ENCODE data around the gene MPST. TPM values are rescaled to one million over a fixed set of nuclear protein-coding genes. Genes with fewer than 3 reads are reported as not detected.

The MPST gene
- total RNA-seq, 1 donor from 2014 or later, result 101 TPM

DNA sequence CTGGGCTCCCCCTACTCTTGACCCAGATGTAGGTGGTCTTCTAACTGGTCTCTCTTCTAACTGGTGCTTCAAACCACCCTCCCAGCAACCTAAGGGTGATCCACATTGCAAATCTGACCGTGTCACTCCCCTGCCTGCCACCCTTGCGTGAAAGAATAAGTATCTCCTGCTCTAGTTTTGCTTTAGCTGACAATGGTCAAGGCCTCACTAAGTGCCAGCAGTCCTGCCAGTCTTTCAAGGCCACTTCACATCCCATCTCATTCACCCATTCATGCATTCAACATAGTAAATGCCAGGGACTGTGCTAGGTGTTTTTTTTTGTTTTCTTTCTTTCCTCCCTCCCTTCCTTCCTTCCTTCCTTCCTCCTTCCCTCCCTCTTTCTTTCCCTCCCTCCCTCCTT lies 29.7 kb downstream of the MPST start:
- Mint-ChIP-seq H3K4me1 (ENCODE audit: low read depth) (peaks cover 6% of the 10 kb centered on the region), H3K4me3 (ENCODE audit: low read depth) (no peak overlapping the region), H3K36me3 (ENCODE audit: insufficient read depth) (no peaks in the 10 kb centered on the region), H3K27ac (no peak overlapping the region), H3K9me3 (ENCODE audit: low read depth) (no peaks in the 10 kb centered on the region), H3K27me3 (peaks cover 13% of the 10 kb centered on the region)
- DNase-seq (ENCODE audit: low spot score, unreplicated experiment), result no peak
- TF ChIP-seq, protein P1, sequence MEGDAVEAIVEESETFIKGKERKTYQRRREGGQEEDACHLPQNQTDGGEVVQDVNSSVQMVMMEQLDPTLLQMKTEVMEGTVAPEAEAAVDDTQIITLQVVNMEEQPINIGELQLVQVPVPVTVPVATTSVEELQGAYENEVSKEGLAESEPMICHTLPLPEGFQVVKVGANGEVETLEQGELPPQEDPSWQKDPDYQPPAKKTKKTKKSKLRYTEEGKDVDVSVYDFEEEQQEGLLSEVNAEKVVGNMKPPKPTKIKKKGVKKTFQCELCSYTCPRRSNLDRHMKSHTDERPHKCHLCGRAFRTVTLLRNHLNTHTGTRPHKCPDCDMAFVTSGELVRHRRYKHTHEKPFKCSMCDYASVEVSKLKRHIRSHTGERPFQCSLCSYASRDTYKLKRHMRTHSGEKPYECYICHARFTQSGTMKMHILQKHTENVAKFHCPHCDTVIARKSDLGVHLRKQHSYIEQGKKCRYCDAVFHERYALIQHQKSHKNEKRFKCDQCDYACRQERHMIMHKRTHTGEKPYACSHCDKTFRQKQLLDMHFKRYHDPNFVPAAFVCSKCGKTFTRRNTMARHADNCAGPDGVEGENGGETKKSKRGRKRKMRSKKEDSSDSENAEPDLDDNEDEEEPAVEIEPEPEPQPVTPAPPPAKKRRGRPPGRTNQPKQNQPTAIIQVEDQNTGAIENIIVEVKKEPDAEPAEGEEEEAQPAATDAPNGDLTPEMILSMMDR (IDR thresholded peaks at IDR 0.05; ENCODE audit: unreplicated experiment), result no peak

DNA sequence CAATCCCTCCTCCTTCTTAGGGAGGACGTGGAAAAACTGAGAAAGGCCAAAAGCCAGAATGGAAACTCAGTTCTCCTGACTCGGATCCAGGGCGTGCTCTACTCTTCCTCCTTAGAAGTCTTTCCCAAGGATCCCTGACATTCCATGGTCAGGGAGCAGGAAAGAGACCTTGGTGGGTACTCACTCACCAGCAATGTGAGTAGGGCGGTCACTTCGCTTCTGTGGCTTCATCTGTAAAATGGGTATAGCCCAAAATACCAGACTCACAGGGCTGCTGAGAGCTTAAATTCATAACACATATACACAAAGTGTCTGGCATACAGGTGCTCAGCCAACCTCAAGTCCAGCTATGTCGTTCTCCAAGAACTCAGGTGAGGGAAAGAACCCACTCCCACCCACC lies 31.4 kb downstream of the MPST start:
- peak overlapping the region; percentile 37 for H3K4me3 Mint-ChIP-seq (ENCODE audit: low read depth)
- H3K36me3 Mint-ChIP-seq (ENCODE audit: insufficient read depth), result no peaks in the 10 kb centered on the region
- H3K9me3 Mint-ChIP-seq (ENCODE audit: low read depth), result no peaks in the 10 kb centered on the region
- H3K4me1 Mint-ChIP-seq (ENCODE audit: low read depth), result peaks cover 6% of the 10 kb centered on the region
- DNase-seq (ENCODE audit: low spot score, unreplicated experiment), result no peak
- TF ChIP-seq, protein P1 (IDR thresholded peaks at IDR 0.05; ENCODE audit: unreplicated experiment), result no peak
- no peak overlapping the region for H3K27ac Mint-ChIP-seq
- H3K27me3 Mint-ChIP-seq, result peaks cover 8% of the 10 kb centered on the region

DNA sequence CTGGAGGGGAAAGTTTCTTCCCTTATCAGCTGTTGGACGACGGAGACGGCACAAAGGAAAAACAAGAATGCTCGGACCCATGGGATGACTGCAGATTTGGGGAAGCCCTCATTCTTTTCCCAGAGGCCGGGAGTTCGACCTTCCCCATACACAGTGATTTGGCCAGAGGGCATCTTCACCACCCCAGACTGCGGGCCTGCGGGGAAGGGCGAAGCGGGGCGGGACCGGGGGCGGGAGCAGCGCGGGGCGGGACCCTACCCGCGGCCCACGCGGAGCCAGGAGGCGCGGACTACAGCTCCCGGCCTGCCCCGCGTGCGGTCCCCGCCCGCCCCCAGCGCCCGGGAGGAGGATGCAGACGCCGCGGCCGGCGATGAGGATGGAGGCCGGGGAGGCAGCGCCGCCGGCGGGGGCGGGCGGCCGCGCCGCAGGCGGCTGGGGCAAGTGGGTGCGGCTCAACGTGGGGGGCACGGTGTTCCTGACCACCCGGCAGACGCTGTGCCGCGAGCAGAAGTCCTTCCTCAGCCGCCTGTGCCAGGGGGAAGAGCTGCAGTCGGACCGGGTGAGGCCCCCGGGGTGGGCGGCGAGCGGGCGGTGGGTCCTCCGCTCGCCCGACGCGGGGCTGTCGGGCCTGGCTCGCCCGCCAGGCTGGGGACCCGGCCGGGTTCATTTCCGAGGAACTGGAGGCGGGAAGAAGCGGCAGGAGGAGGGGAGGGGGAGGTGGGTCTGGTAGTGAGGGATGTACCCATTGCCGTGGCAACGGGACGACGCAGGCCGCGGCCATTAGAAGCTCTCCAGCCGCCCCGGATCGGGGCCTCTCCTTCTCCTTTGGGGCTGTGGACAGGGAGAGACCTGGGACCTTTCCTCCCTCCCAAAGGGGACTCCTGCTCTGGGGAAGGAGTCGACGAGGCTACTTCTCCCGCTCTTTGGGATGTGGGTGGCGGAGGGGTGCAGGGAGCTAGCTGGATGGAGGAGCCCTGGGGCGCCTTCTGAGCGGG lies 32.1 kb downstream of the MPST start, which contains the start of gene KCTD17:
Gene KCTD17, plus strand, starts transcription at position 352 of the 995 bp plus-strand sequence. Its CDS starts 19 bp downstream, at position 371.
- Mint-ChIP-seq H3K27me3 (peaks cover 8% of the 10 kb centered on the region), H3K36me3 (ENCODE audit: insufficient read depth) (peaks cover 2% of the 10 kb centered on the region), H3K27ac (peak within 1 kb of the TSS; percentile 55), H3K9me3 (ENCODE audit: low read depth) (no peaks in the 10 kb centered on the region), H3K4me3 (ENCODE audit: low read depth) (peak within 1 kb of the TSS; percentile 77), H3K4me1 (ENCODE audit: low read depth) (peaks cover 6% of the 10 kb centered on the region)
- DNase-seq (ENCODE audit: low spot score, unreplicated experiment), result peak; percentile 35
- TF ChIP-seq, protein P1 (IDR thresholded peaks at IDR 0.05; ENCODE audit: unreplicated experiment), result no peak

DNA sequence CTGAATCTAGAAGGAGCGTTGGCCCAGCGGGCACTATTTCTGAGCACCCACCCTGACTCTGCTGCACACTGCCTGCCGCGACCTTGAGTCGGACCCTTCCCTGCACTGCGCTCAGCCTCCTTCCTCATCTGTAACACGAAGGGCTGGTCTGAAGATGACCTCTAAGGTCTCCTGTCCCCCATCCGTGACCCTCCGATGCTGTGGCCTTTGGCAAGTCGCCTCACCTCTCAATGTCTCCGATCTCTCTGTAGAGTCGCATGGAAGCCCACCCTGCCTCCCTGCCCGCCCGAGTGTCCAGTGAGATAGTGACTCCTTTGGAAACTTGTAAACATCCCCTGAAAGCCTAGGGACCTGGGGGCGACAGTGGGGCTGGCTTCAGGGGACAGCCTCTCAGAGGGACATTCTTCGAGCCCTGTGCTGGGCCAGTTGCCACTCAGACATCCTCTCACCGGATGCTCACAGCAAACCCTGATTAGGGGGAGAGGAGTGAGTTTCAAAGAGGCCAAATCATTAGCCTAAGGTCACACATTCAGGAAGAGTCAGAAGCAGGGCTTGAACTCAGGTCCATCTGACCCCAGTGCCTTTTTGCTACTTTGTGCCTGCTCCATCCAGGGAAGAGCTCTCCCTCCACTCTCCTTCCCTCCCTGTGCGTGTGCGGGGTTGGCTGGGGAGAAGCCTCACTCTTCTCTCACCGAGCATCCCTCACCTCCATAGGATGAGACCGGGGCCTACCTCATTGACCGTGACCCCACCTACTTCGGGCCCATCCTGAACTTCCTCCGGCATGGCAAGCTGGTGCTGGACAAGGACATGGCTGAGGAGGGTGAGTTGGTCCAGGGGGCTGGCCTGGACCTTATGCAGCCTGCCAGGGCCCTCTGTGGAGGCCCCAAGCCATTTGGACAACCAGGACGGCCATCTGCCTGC lies 33.1 kb downstream of the MPST start:
- Mint-ChIP-seq H3K27me3 (peaks cover 8% of the 10 kb centered on the region), H3K9me3 (ENCODE audit: low read depth) (no peaks in the 10 kb centered on the region), H3K27ac (peak overlapping the region; percentile 55), H3K36me3 (ENCODE audit: insufficient read depth) (peaks cover 2% of the 10 kb centered on the region), H3K4me3 (ENCODE audit: low read depth) (peak overlapping the region; percentile 70), H3K4me1 (ENCODE audit: low read depth) (peaks cover 6% of the 10 kb centered on the region)
- DNase-seq (ENCODE audit: low spot score, unreplicated experiment), result no peak
- TF ChIP-seq, protein P1 (IDR thresholded peaks at IDR 0.05; ENCODE audit: unreplicated experiment), result no peak
